ENCODE measurements around the gene GFOD1.

GRCh38 chr6:13398069-13398381 lies 89.4 kb downstream of the GFOD1 start:
- TF ChIP-seq CTCF (IDR thresholded peaks at IDR 0.05) (no peak), CEBPB (IDR thresholded peaks at IDR 0.05) (no peak)

Measured in A549 (cell line).